ENCODE measurements around the gene MRPL3. TPM values are rescaled to one million over a fixed set of nuclear protein-coding genes. Genes with fewer than 3 reads are reported as not detected.

MRPL3 gene
- total RNA-seq, 1 donor from 2014 or later, result 79.9 TPM

DNA sequence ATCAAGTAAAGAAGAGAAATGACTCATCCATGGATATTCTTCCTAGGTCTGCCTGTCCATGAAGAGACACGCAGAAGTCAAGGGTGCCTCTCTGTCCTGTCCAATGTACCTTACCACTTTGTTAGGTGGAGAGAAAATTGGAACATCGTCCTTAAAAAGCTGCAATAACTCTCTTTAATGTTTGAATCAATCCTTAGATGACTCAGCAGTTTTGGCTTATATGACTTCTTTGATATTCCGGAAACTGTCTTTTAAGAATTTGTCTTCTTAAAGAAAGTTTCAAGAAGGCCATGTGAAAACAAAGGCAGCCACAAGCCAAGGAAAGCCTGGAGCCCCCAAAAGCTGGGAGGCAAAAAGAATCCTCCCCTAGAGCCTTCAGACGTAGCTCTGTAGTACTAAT, 49.2 kb downstream of the MRPL3 start:
- peaks cover 1% of the 10 kb centered on the region for H3K9me3 Mint-ChIP-seq
- ATAC-seq (ENCODE audit: low read depth) (no peak), DNase-seq (no peak)
- no peak overlapping the region for H3K4me3 Mint-ChIP-seq
- H3K27me3 Mint-ChIP-seq, result no peaks in the 10 kb centered on the region
- no peaks in the 10 kb centered on the region for H3K4me1 Mint-ChIP-seq
- H3K27ac Mint-ChIP-seq, result no peak overlapping the region
- POLR2A ChIA-PET, result no interaction called here
- TF ChIP-seq, protein P1, sequence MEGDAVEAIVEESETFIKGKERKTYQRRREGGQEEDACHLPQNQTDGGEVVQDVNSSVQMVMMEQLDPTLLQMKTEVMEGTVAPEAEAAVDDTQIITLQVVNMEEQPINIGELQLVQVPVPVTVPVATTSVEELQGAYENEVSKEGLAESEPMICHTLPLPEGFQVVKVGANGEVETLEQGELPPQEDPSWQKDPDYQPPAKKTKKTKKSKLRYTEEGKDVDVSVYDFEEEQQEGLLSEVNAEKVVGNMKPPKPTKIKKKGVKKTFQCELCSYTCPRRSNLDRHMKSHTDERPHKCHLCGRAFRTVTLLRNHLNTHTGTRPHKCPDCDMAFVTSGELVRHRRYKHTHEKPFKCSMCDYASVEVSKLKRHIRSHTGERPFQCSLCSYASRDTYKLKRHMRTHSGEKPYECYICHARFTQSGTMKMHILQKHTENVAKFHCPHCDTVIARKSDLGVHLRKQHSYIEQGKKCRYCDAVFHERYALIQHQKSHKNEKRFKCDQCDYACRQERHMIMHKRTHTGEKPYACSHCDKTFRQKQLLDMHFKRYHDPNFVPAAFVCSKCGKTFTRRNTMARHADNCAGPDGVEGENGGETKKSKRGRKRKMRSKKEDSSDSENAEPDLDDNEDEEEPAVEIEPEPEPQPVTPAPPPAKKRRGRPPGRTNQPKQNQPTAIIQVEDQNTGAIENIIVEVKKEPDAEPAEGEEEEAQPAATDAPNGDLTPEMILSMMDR (IDR thresholded peaks at IDR 0.05), result no peak
- peaks cover 4% of the 10 kb centered on the region for H3K36me3 Mint-ChIP-seq (ENCODE audit: low read depth)
- intact Hi-C loops (cut with micrococcal nuclease), result no loop called here
- CTCF ChIA-PET, result no interaction called here

DNA sequence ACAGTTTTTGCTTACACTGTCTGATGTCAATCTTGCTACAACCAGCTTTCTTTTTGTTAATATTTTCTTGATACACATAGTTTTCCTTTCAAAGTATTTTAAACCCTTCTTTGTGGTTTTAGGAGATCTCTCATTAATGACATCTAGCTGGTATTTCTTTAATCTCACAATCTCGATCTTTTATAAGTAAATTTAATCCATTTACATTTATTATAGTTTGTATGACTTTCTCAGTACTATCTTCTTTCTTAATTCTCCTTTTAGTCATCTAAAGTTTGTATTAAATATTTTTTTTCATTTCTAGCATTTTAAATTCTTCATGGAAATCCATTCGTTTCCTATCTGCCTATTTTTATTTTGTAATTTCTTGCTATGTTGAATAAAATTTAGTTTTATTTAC, 55.4 kb downstream of the MRPL3 start:
- no peak for ATAC-seq (ENCODE audit: low read depth)
- intact Hi-C loops (cut with micrococcal nuclease), result no loop called here
- Mint-ChIP-seq H3K36me3 (ENCODE audit: low read depth) (no peaks in the 10 kb centered on the region), H3K27ac (no peak overlapping the region), H3K27me3 (peaks cover 3% of the 10 kb centered on the region), H3K4me3 (no peak overlapping the region), H3K4me1 (no peaks in the 10 kb centered on the region), H3K9me3 (peaks cover 4% of the 10 kb centered on the region)
- TF ChIP-seq, protein P1 (IDR thresholded peaks at IDR 0.05), result no peak
- no peak for DNase-seq
- ChIA-PET POLR2A (no interaction called here), CTCF (no interaction called here)

DNA sequence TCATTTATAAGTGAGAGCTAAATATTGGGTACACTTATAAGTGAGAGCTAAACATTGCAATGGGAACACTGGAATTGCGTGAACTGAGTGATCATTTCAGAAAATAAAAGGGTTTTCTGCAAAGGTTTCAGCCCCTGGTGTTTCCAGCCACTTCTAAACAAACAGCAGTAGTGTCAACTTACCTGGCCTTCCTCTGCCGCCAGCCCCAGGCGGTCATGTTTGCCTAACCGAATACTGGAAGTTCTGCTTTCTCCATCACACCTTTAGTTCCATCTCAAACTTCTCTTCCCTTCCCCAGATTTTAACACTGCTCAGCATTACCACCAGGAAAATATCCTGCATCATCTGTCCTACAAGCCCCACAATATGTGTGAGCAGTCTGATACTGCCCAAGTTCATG, 58.6 kb downstream of the MRPL3 start:
- TF ChIP-seq, protein P1 (IDR thresholded peaks at IDR 0.05), result no peak
- ChIA-PET CTCF (no interaction called here), POLR2A (no interaction called here)
- no peak for DNase-seq
- no peak for ATAC-seq (ENCODE audit: low read depth)
- Mint-ChIP-seq H3K4me1 (no peaks in the 10 kb centered on the region), H3K4me3 (no peak overlapping the region), H3K27ac (no peak overlapping the region), H3K9me3 (peaks cover 4% of the 10 kb centered on the region), H3K36me3 (ENCODE audit: low read depth) (no peaks in the 10 kb centered on the region), H3K27me3 (peaks cover 5% of the 10 kb centered on the region)
- intact Hi-C loops (cut with micrococcal nuclease), result no loop called here

DNA sequence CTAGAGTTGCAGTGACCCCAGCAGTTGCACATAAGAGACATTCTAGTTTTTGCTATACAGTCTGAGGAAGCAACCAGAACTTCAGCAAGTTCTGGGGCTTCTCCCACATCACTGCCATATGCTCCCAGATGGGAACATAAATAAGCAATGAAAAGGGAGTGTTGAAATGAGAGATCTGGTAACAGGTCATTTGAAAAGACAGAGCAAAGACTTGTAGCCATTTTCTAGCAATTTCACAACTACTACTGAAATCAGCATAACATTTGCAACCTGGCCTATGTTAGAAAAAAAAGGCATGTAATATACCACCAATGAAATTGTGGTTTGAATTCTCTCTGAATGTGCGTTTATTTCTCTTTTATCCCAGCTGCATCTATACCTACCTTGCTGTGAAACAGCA, 63.7 kb downstream of the MRPL3 start:
- no peak overlapping the region for H3K27ac Mint-ChIP-seq
- peaks cover 5% of the 10 kb centered on the region for H3K27me3 Mint-ChIP-seq
- H3K4me3 Mint-ChIP-seq, result no peak overlapping the region
- no peak for ATAC-seq (ENCODE audit: low read depth)
- CTCF ChIA-PET, result no interaction called here
- DNase-seq, result no peak
- TF ChIP-seq, protein P1 (IDR thresholded peaks at IDR 0.05), result no peak
- intact Hi-C loops (cut with micrococcal nuclease), result no loop called here
- H3K4me1 Mint-ChIP-seq, result no peaks in the 10 kb centered on the region
- H3K36me3 Mint-ChIP-seq (ENCODE audit: low read depth), result no peaks in the 10 kb centered on the region
- POLR2A ChIA-PET, result no interaction called here
- peaks cover 1% of the 10 kb centered on the region for H3K9me3 Mint-ChIP-seq

DNA sequence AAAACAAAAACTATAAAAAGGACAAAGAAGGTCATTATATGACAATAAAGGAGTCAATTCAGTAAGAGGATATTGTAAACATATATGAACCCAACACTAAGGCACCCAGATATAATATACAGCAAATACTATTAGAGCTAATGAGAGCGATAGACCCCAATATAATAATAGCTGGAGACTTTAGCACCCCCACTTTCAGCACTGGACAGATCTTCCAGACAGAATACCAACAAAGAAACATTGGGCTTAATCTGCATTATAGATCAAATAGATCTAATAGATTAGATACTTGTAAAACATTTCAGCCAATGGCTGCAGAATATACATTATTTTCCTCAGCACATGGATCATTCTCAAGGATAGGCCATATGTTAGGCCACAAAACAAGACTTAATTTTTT, 67.8 kb downstream of the MRPL3 start:
- ATAC-seq (ENCODE audit: low read depth) (no peak), DNase-seq (no peak)
- CTCF ChIA-PET, result no interaction called here
- TF ChIP-seq, protein P1 (IDR thresholded peaks at IDR 0.05), result no peak
- Mint-ChIP-seq H3K27ac (no peak overlapping the region), H3K4me1 (no peaks in the 10 kb centered on the region), H3K4me3 (no peak overlapping the region), H3K9me3 (peaks cover 2% of the 10 kb centered on the region), H3K36me3 (ENCODE audit: low read depth) (no peaks in the 10 kb centered on the region), H3K27me3 (peaks cover 9% of the 10 kb centered on the region)
- POLR2A ChIA-PET, result no interaction called here
- intact Hi-C loops (cut with micrococcal nuclease), result no loop called here

Data from activated B cell treated with CpG ODN at 0.5 μM for 24 hours (primary cell).